GM19239 (cell line): ENCODE measurements around the gene MIDN.
A peak's percentile ranks its signal among the peaks of the same experiment; 100 is the strongest.

ENCODE experiments used
- DNase-seq: peaks from one replicate; pipeline ENCODE4 v3.0.0; 2011; ENCODE audit warnings: low spot score; ENCODE audit not compliant: insufficient read length
- FAIRE-seq: peaks from 2 replicates; lab custom pipeline; 2011; peaks lifted over from hg19 to GRCh38; lab: Jason Lieb, UNC

The MIDN gene

GRCh38 chr19:1231729-1232637 lies 16.4 kb upstream of the MIDN start:
- DNase-seq (no peak), FAIRE-seq (no peak)

GRCh38 chr19:1232652-1233072 lies 15.7 kb upstream of the MIDN start:
- no peak for DNase-seq
- FAIRE-seq: no peak

- FAIRE-seq (no peak), DNase-seq (no peak)
Measured at GRCh38 chr19:1233115-1233667, 15.2 kb upstream of the MIDN start.

GRCh38 chr19:1234051-1234954 lies 14.1 kb upstream of the MIDN start:
- FAIRE-seq (no peak), DNase-seq (no peak)

- DNase-seq (no peak), FAIRE-seq (no peak)
Measured at GRCh38 chr19:1234955-1235380, 13.4 kb upstream of the MIDN start.

- FAIRE-seq: no peak
- DNase-seq: no peak
Measured at GRCh38 chr19:1235625-1236538, 12.5 kb upstream of the MIDN start.

GRCh38 chr19:1236576-1236975 lies 11.8 kb upstream of the MIDN start:
- FAIRE-seq (no peak), DNase-seq (no peak)

GRCh38 chr19:1237027-1237659 lies 11.2 kb upstream of the MIDN start:
- DNase-seq (no peak), FAIRE-seq (no peak)

GRCh38 chr19:1237754-1238368 lies 10.5 kb upstream of the MIDN start, which contains the start of gene CBARP:
Gene CBARP, minus strand, starts transcription at chr19:1238005. Its CDS starts 1,905 bp downstream, at chr19:1236100.
- DNase-seq (no peak), FAIRE-seq (no peak)

- DNase-seq (no peak), FAIRE-seq (no peak)
Measured at GRCh38 chr19:1238369-1239303, 9.7 kb upstream of the MIDN start.

GRCh38 chr19:1239420-1239795 lies 9.0 kb upstream of the MIDN start:
- DNase-seq (no peak), FAIRE-seq (no peak)

- DNase-seq (peak; percentile 100), FAIRE-seq (peak; percentile 14)
Measured at GRCh38 chr19:1239796-1240737, 8.3 kb upstream of the MIDN start.

- no peak for FAIRE-seq
- DNase-seq: no peak
Measured at GRCh38 chr19:1240925-1241324, 7.5 kb upstream of the MIDN start.

GRCh38 chr19:1241417-1242095 lies 6.8 kb upstream of the MIDN start, which contains the start of gene ATP5F1D:
Gene ATP5F1D, plus strand, starts transcription at chr19:1241751. Its CDS starts 100 bp downstream, at chr19:1241851.
- DNase-seq (peak; percentile 99), FAIRE-seq (peak; percentile 98)

- DNase-seq (peak; percentile 92), FAIRE-seq (peak; percentile 87)
Measured at GRCh38 chr19:1243768-1244692, 4.4 kb upstream of the MIDN start.
